Measurements from ENCODE around the gene LYPD5.

DNA sequence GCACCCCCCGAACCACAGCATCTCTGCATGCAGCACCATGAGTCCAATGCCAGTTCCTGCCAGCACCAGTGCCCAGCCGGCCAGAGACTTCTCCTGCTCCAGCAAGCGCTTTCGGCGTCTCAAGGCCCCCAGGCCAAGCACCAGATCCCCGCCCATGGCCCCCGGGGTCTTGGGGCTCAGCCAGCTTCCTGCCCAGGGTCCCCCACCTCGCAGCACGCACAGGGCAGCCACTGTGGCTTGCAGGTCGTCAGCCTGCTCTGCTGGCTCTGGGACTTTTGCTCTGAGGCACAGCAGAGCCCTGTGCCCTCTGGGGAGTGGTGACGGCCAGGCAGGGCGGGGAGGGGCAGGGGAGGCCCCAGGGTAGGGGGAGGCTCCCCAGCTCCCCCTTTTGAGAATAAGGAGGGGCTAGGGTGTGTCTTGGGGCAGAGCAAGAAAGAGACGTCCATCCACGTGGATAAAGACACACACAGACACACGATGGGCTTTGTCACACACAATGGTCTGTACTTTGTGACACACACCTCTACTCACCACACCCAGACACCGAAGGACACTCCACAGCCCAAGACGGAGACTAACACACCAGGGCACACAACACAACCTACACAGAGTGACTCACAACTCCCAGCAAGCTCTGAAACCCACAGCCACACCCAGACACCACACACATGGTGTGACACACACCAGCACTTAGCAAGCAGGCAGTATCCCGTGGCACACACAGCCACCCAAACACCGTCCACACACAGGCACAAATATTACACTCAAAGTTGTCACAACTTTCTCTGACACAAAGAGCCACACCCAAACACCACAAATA is 21.3 kb downstream of the LYPD5 start, which contains the start of gene KCNN4:
- TF ChIP-seq, protein P1, sequence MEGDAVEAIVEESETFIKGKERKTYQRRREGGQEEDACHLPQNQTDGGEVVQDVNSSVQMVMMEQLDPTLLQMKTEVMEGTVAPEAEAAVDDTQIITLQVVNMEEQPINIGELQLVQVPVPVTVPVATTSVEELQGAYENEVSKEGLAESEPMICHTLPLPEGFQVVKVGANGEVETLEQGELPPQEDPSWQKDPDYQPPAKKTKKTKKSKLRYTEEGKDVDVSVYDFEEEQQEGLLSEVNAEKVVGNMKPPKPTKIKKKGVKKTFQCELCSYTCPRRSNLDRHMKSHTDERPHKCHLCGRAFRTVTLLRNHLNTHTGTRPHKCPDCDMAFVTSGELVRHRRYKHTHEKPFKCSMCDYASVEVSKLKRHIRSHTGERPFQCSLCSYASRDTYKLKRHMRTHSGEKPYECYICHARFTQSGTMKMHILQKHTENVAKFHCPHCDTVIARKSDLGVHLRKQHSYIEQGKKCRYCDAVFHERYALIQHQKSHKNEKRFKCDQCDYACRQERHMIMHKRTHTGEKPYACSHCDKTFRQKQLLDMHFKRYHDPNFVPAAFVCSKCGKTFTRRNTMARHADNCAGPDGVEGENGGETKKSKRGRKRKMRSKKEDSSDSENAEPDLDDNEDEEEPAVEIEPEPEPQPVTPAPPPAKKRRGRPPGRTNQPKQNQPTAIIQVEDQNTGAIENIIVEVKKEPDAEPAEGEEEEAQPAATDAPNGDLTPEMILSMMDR (IDR thresholded peaks at IDR 0.05; ENCODE audit: insufficient read depth, low read depth, low read length), result no peak
- no peak for TF ChIP-seq EZH2 (IDR thresholded peaks at IDR 0.05; ENCODE audit: insufficient read depth, low read length)

All from astrocyte (in vitro differentiated cells and primary cell).